ENCODE results near the gene CHN2.

The CHN2 gene

GRCh38 chr7:29464753-29465152, 270.2 kb downstream of the CHN2 start:
- no peak for DNase-seq (ENCODE audit: low read depth in 2 of 2)

- no peak for DNase-seq (ENCODE audit: low read depth in 2 of 2)
Observed at GRCh38 chr7:29467193-29467926, 272.8 kb downstream of the CHN2 start.

GRCh38 chr7:29468196-29468595, 273.6 kb downstream of the CHN2 start:
- no peak for DNase-seq (ENCODE audit: low read depth in 2 of 2)

GRCh38 chr7:29469281-29469680, 274.7 kb downstream of the CHN2 start:
- DNase-seq (ENCODE audit: low read depth in 2 of 2) = no peak

GRCh38 chr7:29469976-29470557, 275.5 kb downstream of the CHN2 start:
- DNase-seq (ENCODE audit: low read depth in 2 of 2) = no peak

- no peak for DNase-seq (ENCODE audit: low read depth in 2 of 2)
Observed at GRCh38 chr7:29471444-29472138, 277.0 kb downstream of the CHN2 start.

- DNase-seq (ENCODE audit: low read depth in 2 of 2) = no peak
Observed at GRCh38 chr7:29476916-29477315, 282.3 kb downstream of the CHN2 start.

- DNase-seq (ENCODE audit: low read depth in 2 of 2) = no peak
Observed at GRCh38 chr7:29478226-29478625, 283.7 kb downstream of the CHN2 start.

- no peak for DNase-seq (ENCODE audit: low read depth in 2 of 2)
Observed at GRCh38 chr7:29478687-29479240, 284.2 kb downstream of the CHN2 start.

- DNase-seq (ENCODE audit: low read depth in 2 of 2) = no peak
Observed at GRCh38 chr7:29479301-29480200, 285.0 kb downstream of the CHN2 start.

GRCh38 chr7:29480451-29480850, 285.9 kb downstream of the CHN2 start:
- DNase-seq (ENCODE audit: low read depth in 2 of 2) = no peak

- no peak for DNase-seq (ENCODE audit: low read depth in 2 of 2)
Observed at GRCh38 chr7:29480934-29481651, 286.5 kb downstream of the CHN2 start.

- no peak for DNase-seq (ENCODE audit: low read depth in 2 of 2)
Observed at GRCh38 chr7:29482056-29482455, 287.5 kb downstream of the CHN2 start.

- DNase-seq (ENCODE audit: low read depth in 2 of 2) = no peak
Observed at GRCh38 chr7:29483219-29484104, 288.9 kb downstream of the CHN2 start.

GRCh38 chr7:29484280-29484679, 289.7 kb downstream of the CHN2 start:
- no peak for DNase-seq (ENCODE audit: low read depth in 2 of 2)

GRCh38 chr7:29485339-29486190, 291.0 kb downstream of the CHN2 start:
- DNase-seq (ENCODE audit: low read depth in 2 of 2) = no peak

GRCh38 chr7:29486191-29486700, 291.7 kb downstream of the CHN2 start:
- DNase-seq (ENCODE audit: low read depth in 2 of 2) = no peak

- DNase-seq (ENCODE audit: low read depth in 2 of 2) = no peak
Observed at GRCh38 chr7:29487424-29487823, 292.8 kb downstream of the CHN2 start.
